Prostate gland (tissue), 2 donors: ENCODE results near the gene CHST13.

Source experiments
- POLR2A ChIP-seq: fragments of 450-650 bp; IDR thresholded peaks from one replicate; pipeline ENCODE4 v1.6.1; 2016; ENCODE audit warnings: antibody characterized with exemption, mild to moderate bottlenecking
- POLR2AphosphoS5 ChIP-seq: sonication (generic); formaldehyde crosslinking; IDR thresholded peaks from one replicate; pipeline ENCODE4 v1.6.1; 2017; ENCODE audit warnings: antibody characterized with exemption
- TF ChIP-seq, protein P1 (sequence below), 4 experiments: fragments of 200-600 bp in 2 of 4; fragments of 450-650 bp in 2 of 4; sonication (generic) in 2 of 4; IDR thresholded peaks; 1 replicate in 3 of 4; 2 replicates in 1 of 4; pipeline ENCODE4 v1.5.1; 2016 to 2019; ENCODE audit warnings: antibody characterized with exemption in 4 of 4, mild to moderate bottlenecking in 2 of 4, moderate library complexity in 2 of 4

DNA sequence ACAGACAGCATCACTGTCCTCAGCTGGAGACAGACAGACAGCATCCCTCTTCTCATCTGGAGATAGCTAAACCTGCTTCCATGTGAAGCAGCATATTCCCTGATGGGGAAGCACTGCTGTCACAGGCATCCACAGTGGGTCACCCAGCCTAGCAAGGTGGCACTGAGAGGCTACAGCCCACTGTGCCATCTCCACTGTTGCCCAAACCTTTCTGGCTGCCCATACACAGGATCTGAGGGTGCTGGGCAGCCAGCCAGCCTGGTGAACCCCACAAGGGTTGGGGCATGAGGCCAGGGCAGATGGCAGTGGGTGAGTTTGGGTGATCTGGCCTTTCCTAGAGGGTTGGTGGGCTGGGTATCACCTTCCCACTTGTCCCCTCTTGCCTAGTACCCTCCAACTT lies 11.7 kb downstream of the CHST13 start:
- TF ChIP-seq POLR2A (no peak), POLR2AphosphoS5 (no peak)
- TF ChIP-seq, protein P1, sequence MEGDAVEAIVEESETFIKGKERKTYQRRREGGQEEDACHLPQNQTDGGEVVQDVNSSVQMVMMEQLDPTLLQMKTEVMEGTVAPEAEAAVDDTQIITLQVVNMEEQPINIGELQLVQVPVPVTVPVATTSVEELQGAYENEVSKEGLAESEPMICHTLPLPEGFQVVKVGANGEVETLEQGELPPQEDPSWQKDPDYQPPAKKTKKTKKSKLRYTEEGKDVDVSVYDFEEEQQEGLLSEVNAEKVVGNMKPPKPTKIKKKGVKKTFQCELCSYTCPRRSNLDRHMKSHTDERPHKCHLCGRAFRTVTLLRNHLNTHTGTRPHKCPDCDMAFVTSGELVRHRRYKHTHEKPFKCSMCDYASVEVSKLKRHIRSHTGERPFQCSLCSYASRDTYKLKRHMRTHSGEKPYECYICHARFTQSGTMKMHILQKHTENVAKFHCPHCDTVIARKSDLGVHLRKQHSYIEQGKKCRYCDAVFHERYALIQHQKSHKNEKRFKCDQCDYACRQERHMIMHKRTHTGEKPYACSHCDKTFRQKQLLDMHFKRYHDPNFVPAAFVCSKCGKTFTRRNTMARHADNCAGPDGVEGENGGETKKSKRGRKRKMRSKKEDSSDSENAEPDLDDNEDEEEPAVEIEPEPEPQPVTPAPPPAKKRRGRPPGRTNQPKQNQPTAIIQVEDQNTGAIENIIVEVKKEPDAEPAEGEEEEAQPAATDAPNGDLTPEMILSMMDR (IDR thresholded peaks at IDR 0.05) = no peak
